GM12878 (cell line): Measurements from ENCODE around the gene SEC61A1.

Experiments used
- CBX5 ChIP-seq: sonication (generic); IDR thresholded peaks from 2 replicates; pipeline ENCODE4 v1.6.1; 2016; ENCODE audit warnings: low read depth, moderate library complexity, mild to moderate bottlenecking, inconsistent platforms
- FOS ChIP-seq: IDR thresholded peaks from 3 replicates; pipeline ENCODE4 v1.6.1; 2011; ENCODE audit warnings: borderline replicate concordance; ENCODE audit not compliant: insufficient read length; ENCODE audit errors: extremely low read depth
- HCFC1 ChIP-seq: fragments of 150-350 bp; IDR thresholded peaks from 2 replicates; pipeline ENCODE4 v1.6.1; 2014; ENCODE audit warnings: low read length
- POLR2AphosphoS2 ChIP-seq: IDR thresholded peaks from 2 replicates; pipeline ENCODE4 v1.6.1; 2011; ENCODE audit warnings: low read depth, mild to moderate bottlenecking, low read length, improper control_type of control experiment, moderate library complexity
- TCF12 ChIP-seq: IDR thresholded peaks from 2 replicates; pipeline ENCODE4 v1.6.1; 2011; ENCODE audit warnings: low read depth, mild to moderate bottlenecking, low read length
- ZNF274 ChIP-seq: IDR thresholded peaks from one replicate; pipeline ENCODE4 v1.8.0; 2011; ENCODE audit not compliant: insufficient read length, insufficient read depth
- TF ChIP-seq, protein P1 (sequence below), 3 experiments: IDR thresholded peaks in 2 of 3; conservative IDR thresholded peaks in 1 of 3; 2 replicates each; pipeline ENCODE4 v1.5.1; 2011; ENCODE audit warnings: low read depth in 3 of 3, low read length in 3 of 3, mild to moderate bottlenecking in 3 of 3, control low read depth in 2 of 3, moderate library complexity in 2 of 3, inconsistent platforms in 1 of 3, mixed read lengths in 1 of 3; ENCODE audit not compliant: control insufficient read depth in 2 of 3, insufficient read depth in 1 of 3; ENCODE audit errors: extremely low read depth in 1 of 3
- TF ChIP-seq, protein P2 (sequence below): fragments of 450-650 bp; IDR thresholded peaks from 2 replicates; pipeline ENCODE4 v1.6.1; 2017; ENCODE audit warnings: mild to moderate bottlenecking

DNA sequence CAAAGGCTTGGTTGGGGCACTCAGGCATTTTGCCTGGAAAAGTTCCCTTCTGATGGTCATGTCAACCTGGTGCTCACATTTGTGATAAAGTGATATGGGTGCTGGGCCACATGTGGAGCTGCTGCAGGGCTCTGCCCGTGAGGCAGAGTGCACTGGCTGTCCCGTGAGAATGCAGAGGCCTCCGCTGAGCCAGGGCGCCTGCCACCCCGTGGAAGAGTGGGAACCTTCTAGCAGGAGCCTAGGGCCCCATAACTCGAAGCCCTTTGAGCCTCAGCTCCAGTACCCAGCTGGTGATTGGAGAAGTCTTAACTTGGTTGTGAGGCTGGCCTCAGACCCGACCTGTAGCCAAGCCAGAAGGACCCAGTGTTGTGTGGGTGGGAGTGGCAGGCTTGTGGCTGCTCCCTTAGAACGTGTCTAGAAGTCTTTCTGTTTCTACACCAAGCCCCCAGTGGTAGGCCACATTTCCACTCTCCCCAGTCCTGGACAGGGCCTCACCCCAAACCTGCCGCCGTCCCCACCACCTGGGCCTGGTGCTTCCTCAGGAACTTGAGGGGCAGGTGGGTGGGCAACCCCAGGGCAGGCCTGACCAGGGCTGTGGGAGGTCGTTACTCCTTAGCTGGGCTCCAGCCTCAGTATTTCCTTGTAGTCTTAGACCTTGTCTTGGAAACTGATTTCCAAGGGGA lies 19.7 kb downstream of the SEC61A1 start:
- TF ChIP-seq, protein P1, sequence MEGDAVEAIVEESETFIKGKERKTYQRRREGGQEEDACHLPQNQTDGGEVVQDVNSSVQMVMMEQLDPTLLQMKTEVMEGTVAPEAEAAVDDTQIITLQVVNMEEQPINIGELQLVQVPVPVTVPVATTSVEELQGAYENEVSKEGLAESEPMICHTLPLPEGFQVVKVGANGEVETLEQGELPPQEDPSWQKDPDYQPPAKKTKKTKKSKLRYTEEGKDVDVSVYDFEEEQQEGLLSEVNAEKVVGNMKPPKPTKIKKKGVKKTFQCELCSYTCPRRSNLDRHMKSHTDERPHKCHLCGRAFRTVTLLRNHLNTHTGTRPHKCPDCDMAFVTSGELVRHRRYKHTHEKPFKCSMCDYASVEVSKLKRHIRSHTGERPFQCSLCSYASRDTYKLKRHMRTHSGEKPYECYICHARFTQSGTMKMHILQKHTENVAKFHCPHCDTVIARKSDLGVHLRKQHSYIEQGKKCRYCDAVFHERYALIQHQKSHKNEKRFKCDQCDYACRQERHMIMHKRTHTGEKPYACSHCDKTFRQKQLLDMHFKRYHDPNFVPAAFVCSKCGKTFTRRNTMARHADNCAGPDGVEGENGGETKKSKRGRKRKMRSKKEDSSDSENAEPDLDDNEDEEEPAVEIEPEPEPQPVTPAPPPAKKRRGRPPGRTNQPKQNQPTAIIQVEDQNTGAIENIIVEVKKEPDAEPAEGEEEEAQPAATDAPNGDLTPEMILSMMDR (IDR thresholded peaks at IDR 0.05 in 2 of 3, conservative IDR thresholded peaks at IDR 0.05 in 1 of 3; ENCODE audit: control insufficient read depth in 2 of 3, extremely low read depth in 1 of 3, insufficient read depth in 1 of 3, low read depth in 3 of 3, low read length in 3 of 3): no peak
- TF ChIP-seq POLR2AphosphoS2 (no peak), HCFC1 (no peak), FOS (no peak), ZNF274 (no peak), TCF12 (no peak), CBX5 (no peak)
- TF ChIP-seq, protein P2, sequence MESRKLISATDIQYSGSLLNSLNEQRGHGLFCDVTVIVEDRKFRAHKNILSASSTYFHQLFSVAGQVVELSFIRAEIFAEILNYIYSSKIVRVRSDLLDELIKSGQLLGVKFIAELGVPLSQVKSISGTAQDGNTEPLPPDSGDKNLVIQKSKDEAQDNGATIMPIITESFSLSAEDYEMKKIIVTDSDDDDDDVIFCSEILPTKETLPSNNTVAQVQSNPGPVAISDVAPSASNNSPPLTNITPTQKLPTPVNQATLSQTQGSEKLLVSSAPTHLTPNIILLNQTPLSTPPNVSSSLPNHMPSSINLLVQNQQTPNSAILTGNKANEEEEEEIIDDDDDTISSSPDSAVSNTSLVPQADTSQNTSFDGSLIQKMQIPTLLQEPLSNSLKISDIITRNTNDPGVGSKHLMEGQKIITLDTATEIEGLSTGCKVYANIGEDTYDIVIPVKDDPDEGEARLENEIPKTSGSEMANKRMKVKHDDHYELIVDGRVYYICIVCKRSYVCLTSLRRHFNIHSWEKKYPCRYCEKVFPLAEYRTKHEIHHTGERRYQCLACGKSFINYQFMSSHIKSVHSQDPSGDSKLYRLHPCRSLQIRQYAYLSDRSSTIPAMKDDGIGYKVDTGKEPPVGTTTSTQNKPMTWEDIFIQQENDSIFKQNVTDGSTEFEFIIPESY: no peak
